Immature natural killer cell (primary cell): ENCODE results near the gene TERF2IP. TPM values are rescaled to one million over a fixed set of nuclear protein-coding genes. Genes with fewer than 3 reads are reported as not detected.

ENCODE experiments used
- DNase-seq, 3 donors: peaks; one replicate each; pipeline ENCODE4 v3.0.0; 2022; ENCODE audit warnings: mixed read lengths in 1 of 3
- H3K27ac Mint-ChIP-seq, 6 donors: one replicate each; pipeline ENCODE4 v1.8.0; 2020; ENCODE audit warnings: mixed read lengths in 6 of 6, mild to moderate bottlenecking in 5 of 6, inconsistent platforms in 4 of 6, moderate library complexity in 3 of 6
- H3K27me3 Mint-ChIP-seq, 3 donors: one replicate each; pipeline ENCODE4 v1.8.0; 2020 to 2021; ENCODE audit warnings: low read depth in 3 of 3, mild to moderate bottlenecking in 3 of 3, mixed read lengths in 3 of 3, moderate library complexity in 3 of 3, inconsistent platforms in 1 of 3
- H3K36me3 Mint-ChIP-seq, 3 donors: one replicate each; pipeline ENCODE4 v1.8.0; 2020; ENCODE audit warnings: mixed read lengths in 3 of 3, inconsistent platforms in 2 of 3, mild to moderate bottlenecking in 2 of 3
- H3K4me1 Mint-ChIP-seq, 2 donors: one replicate each; pipeline ENCODE4 v1.8.0; 2020; ENCODE audit warnings: inconsistent platforms in 2 of 2, mild to moderate bottlenecking in 2 of 2, mixed read lengths in 2 of 2, moderate library complexity in 1 of 2
- H3K4me3 Mint-ChIP-seq, 5 donors: one replicate each; pipeline ENCODE4 v1.8.0; 2020; ENCODE audit warnings: mild to moderate bottlenecking in 5 of 5, mixed read lengths in 5 of 5, inconsistent platforms in 3 of 5, moderate library complexity in 3 of 5
- H3K9me3 Mint-ChIP-seq, 6 donors: one replicate each; pipeline ENCODE4 v1.8.0; 2020; ENCODE audit warnings: mild to moderate bottlenecking in 6 of 6, mixed read lengths in 6 of 6, inconsistent platforms in 4 of 6, moderate library complexity in 3 of 6
- polyA plus RNA-seq, 3 donors: library from polyadenylated mRNA; unstranded; fragments of 300-500 nt; fragmentation: Illumina TruSeq; gene quantifications; one replicate each; pipeline ENCODE4 v1.2.3, GENCODE V29; 2021

The TERF2IP gene
- polyA plus RNA-seq, 3 donors from 2014 or later, result 118 to 179 (median 152) TPM

GRCh38 chr16:75622761-75623605 is 24.6 kb upstream of the TERF2IP start, which contains the start of gene ADAT1:
ADAT1 (minus strand) TSS chr16:75623281; CDS start chr16:75620799, 2,482 bp downstream.
- peak within 1 kb of the TSS; percentile 91 to 99 (median 98) for H3K27ac Mint-ChIP-seq
- no peaks in the 10 kb centered on the region for H3K9me3 Mint-ChIP-seq
- H3K27me3 Mint-ChIP-seq, result peaks cover 7 to 16% (median 15%) of the 10 kb centered on the region in 3 donors
- peak; percentile 95 to 96 (median 95) for DNase-seq
- peaks cover 44 to 57% of the 10 kb centered on the region in 2 donors for H3K4me1 Mint-ChIP-seq
- peak within 1 kb of the TSS; percentile 98 to 99 (median 99) for H3K4me3 Mint-ChIP-seq
- H3K36me3 Mint-ChIP-seq, result peaks cover 9 to 30% (median 14%) of the 10 kb centered on the region in 3 donors

- peaks cover 47 to 73% of the 10 kb centered on the region in 2 donors for H3K4me1 Mint-ChIP-seq
- peaks cover 8 to 16% (median 15%) of the 10 kb centered on the region in 3 donors for H3K27me3 Mint-ChIP-seq
- H3K36me3 Mint-ChIP-seq, result peaks cover 17 to 39% (median 18%) of the 10 kb centered on the region in 3 donors
- no peaks in the 10 kb centered on the region for H3K9me3 Mint-ChIP-seq
- peak overlapping the region; percentile 18 to 59 (median 49) for H3K4me3 Mint-ChIP-seq
- H3K27ac Mint-ChIP-seq, result peak overlapping the region; percentile 45 to 84 (median 52)
- no peak for DNase-seq
Observed at GRCh38 chr16:75624921-75625334, 22.6 kb upstream of the TERF2IP start.

- H3K36me3 Mint-ChIP-seq, result peaks cover 23 to 48% (median 23%) of the 10 kb centered on the region in 3 donors
- H3K9me3 Mint-ChIP-seq, result no peaks in the 10 kb centered on the region
- peak overlapping the region; percentile 13 to 80 (median 66) for H3K27ac Mint-ChIP-seq
- H3K27me3 Mint-ChIP-seq, result peaks cover 10 to 15% (median 11%) of the 10 kb centered on the region in 3 donors
- H3K4me3 Mint-ChIP-seq, result no peak overlapping the region
- DNase-seq, result no peak
- peaks cover 36 to 61% of the 10 kb centered on the region in 2 donors for H3K4me1 Mint-ChIP-seq
Observed at GRCh38 chr16:75626806-75627205, 20.8 kb upstream of the TERF2IP start.

- peaks cover 26 to 55% (median 30%) of the 10 kb centered on the region in 3 donors for H3K36me3 Mint-ChIP-seq
- DNase-seq, result no peak
- peak overlapping the region in 1 of 5 donors; percentile 41 for H3K4me3 Mint-ChIP-seq
Observed at GRCh38 chr16:75627851-75628250, 19.7 kb upstream of the TERF2IP start.

GRCh38 chr16:75628351-75628750 is 19.2 kb upstream of the TERF2IP start:
- H3K4me1 Mint-ChIP-seq, result peaks cover 24 to 45% of the 10 kb centered on the region in 2 donors
- H3K27ac Mint-ChIP-seq, result peak overlapping the region; percentile 32 to 76 (median 52)
- H3K4me3 Mint-ChIP-seq, result no peak overlapping the region
- H3K27me3 Mint-ChIP-seq, result peaks cover 7 to 10% (median 7%) of the 10 kb centered on the region in 3 donors
- peaks cover 26 to 55% (median 33%) of the 10 kb centered on the region in 3 donors for H3K36me3 Mint-ChIP-seq
- DNase-seq, result no peak
- H3K9me3 Mint-ChIP-seq, result no peaks in the 10 kb centered on the region

More at GRCh38 chr16:75627851-75628250, 19.7 kb upstream of the TERF2IP start:
- Mint-ChIP-seq H3K9me3 (no peaks in the 10 kb centered on the region), H3K27me3 (peaks cover 10 to 15% (median 11%) of the 10 kb centered on the region in 3 donors), H3K4me1 (peaks cover 27 to 50% of the 10 kb centered on the region in 2 donors), H3K27ac (peak overlapping the region; percentile 37 to 76 (median 62))

- Mint-ChIP-seq H3K4me1 (peaks cover 22 to 41% of the 10 kb centered on the region in 2 donors), H3K27me3 (peaks cover 5 to 6% (median 5%) of the 10 kb centered on the region in 3 donors), H3K9me3 (no peaks in the 10 kb centered on the region), H3K36me3 (peaks cover 31 to 62% (median 38%) of the 10 kb centered on the region in 3 donors), H3K4me3 (peak overlapping the region in 1 of 5 donors; percentile 38), H3K27ac (peak overlapping the region in 3 of 6 donors; percentile 31 to 84 (median 38))
- DNase-seq, result no peak
Observed at GRCh38 chr16:75629132-75629531, 18.4 kb upstream of the TERF2IP start.

GRCh38 chr16:75630052-75630451 is 17.5 kb upstream of the TERF2IP start:
- Mint-ChIP-seq H3K4me3 (no peak overlapping the region), H3K36me3 (peaks cover 34 to 68% (median 43%) of the 10 kb centered on the region in 3 donors), H3K27ac (peak overlapping the region in 1 of 6 donors; percentile 31), H3K27me3 (peaks cover 3 to 6% (median 5%) of the 10 kb centered on the region in 3 donors), H3K4me1 (peaks cover 22 to 36% of the 10 kb centered on the region in 2 donors), H3K9me3 (no peaks in the 10 kb centered on the region)
- no peak for DNase-seq

GRCh38 chr16:75632857-75633256 is 14.7 kb upstream of the TERF2IP start:
- Mint-ChIP-seq H3K27ac (no peak overlapping the region), H3K4me1 (peaks cover 9 to 22% of the 10 kb centered on the region in 2 donors), H3K4me3 (no peak overlapping the region), H3K27me3 (peaks cover 0 to 2% (median 0%) of the 10 kb centered on the region in 3 donors), H3K9me3 (no peaks in the 10 kb centered on the region), H3K36me3 (peaks cover 42 to 75% (median 49%) of the 10 kb centered on the region in 3 donors)
- DNase-seq, result no peak

- DNase-seq, result no peak
- no peak overlapping the region for H3K27ac Mint-ChIP-seq
- H3K27me3 Mint-ChIP-seq, result peaks cover 0 to under 1% (median 0%) of the 10 kb centered on the region in 3 donors
- H3K36me3 Mint-ChIP-seq, result peaks cover 43 to 69% (median 51%) of the 10 kb centered on the region in 3 donors
- peaks cover 0 to 16% of the 10 kb centered on the region in 2 donors for H3K4me1 Mint-ChIP-seq
- no peak overlapping the region for H3K4me3 Mint-ChIP-seq
- H3K9me3 Mint-ChIP-seq, result no peaks in the 10 kb centered on the region
Observed at GRCh38 chr16:75635036-75635435, 12.5 kb upstream of the TERF2IP start.

GRCh38 chr16:75640598-75640997 is 7.0 kb upstream of the TERF2IP start:
- Mint-ChIP-seq H3K4me1 (peaks cover 19 to 55% of the 10 kb centered on the region in 2 donors), H3K4me3 (no peak overlapping the region), H3K36me3 (peaks cover 33 to 54% (median 34%) of the 10 kb centered on the region in 3 donors), H3K27ac (peak overlapping the region in 1 of 6 donors; percentile 67), H3K9me3 (no peaks in the 10 kb centered on the region), H3K27me3 (no peaks in the 10 kb centered on the region)
- no peak for DNase-seq

- Mint-ChIP-seq H3K27me3 (peaks cover 4 to 14% (median 10%) of the 10 kb centered on the region in 3 donors), H3K4me3 (peak overlapping the region; percentile 22 to 72 (median 59)), H3K4me1 (peaks cover 36 to 63% of the 10 kb centered on the region in 2 donors), H3K27ac (peak overlapping the region in 5 of 6 donors; percentile 7 to 82 (median 40)), H3K36me3 (peaks cover 19 to 31% (median 26%) of the 10 kb centered on the region in 3 donors), H3K9me3 (no peaks in the 10 kb centered on the region)
- no peak for DNase-seq
Observed at GRCh38 chr16:75644240-75645012, 3.1 kb upstream of the TERF2IP start.

GRCh38 chr16:75647112-75647491 is 471 bp upstream of the TERF2IP start:
- peaks cover 6 to 9% (median 8%) of the 10 kb centered on the region in 3 donors for H3K36me3 Mint-ChIP-seq
- peak overlapping the region; percentile 94 to 99 (median 97) for H3K27ac Mint-ChIP-seq
- DNase-seq, result no peak
- H3K9me3 Mint-ChIP-seq, result no peaks in the 10 kb centered on the region
- peak overlapping the region; percentile 98 to 99 (median 99) for H3K4me3 Mint-ChIP-seq
- H3K27me3 Mint-ChIP-seq, result peaks cover 7 to 16% (median 14%) of the 10 kb centered on the region in 3 donors
- peaks cover 61 to 76% of the 10 kb centered on the region in 2 donors for H3K4me1 Mint-ChIP-seq
